ENCODE data around the gene FDXR.

DNA sequence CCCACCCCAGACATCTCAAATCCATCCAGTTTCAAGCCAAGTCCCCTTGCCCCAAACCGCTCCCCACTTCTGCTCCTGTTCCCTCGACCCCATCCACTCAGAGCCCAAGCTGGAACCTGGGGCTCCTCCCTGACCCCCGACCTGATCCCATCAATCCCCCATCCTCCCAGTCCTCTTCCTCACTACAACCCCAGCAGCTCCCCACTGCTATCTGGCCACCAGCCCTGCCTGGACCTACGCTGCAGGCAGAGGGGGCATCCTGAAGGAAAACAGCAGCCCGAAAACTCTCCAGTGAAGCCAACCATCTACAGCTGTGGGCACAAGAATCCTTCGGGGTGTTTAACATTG is 3.9 kb downstream of the FDXR start:
- TF ChIP-seq POLR2A (IDR thresholded peaks at IDR 0.05; ENCODE audit: low read depth, low read length) (no peak), POLR2AphosphoS5 (IDR thresholded peaks at IDR 0.05; ENCODE audit: low read depth, low read length) (no peak), TAF1 (IDR thresholded peaks at IDR 0.05; ENCODE audit: borderline replicate concordance, low read depth, low read length) (no peak)

Measured in GM12892 (cell line).